HL-60 (cell line): ENCODE results near the gene CDK6.

Experiments
- GABPA ChIP-seq: IDR thresholded peaks from 2 replicates; pipeline ENCODE4 v1.6.1; 2012; ENCODE audit warnings: low read depth
- POLR2AphosphoS5 ChIP-seq: IDR thresholded peaks from 2 replicates; pipeline ENCODE4 v1.6.1; 2012; ENCODE audit warnings: low read depth

DNA sequence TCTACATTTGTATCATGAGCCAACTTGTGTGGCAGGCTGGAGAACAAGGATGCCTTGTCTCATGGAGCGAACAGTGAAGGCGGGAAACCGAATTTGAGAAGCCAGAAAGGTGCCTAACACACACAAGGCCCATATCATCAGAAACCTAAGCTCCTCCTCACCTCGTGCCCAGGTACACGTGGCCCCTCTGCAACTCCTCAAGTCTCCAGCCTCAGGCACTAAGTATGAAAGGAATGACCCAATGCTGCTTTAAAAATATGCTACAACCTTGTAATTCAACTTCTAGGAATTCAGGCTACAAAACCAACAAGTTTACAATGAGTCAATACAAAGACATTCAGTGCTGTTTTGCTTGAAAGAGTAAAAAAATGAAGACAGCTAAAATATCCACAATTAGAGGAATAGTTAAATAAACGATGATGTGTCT, 95.7 kb downstream of the CDK6 start:
- no peak for TF ChIP-seq POLR2AphosphoS5
- no peak for TF ChIP-seq GABPA
